Measurements from ENCODE around the gene DYNC1LI2. TPM values are rescaled to one million over a fixed set of nuclear protein-coding genes. Genes with fewer than 3 reads are reported as not detected.
A peak's percentile ranks its signal among the peaks of the same experiment; 100 is the strongest.

The DYNC1LI2 gene
- total RNA-seq, 1 experiment from 2014 or later, result 94.2 TPM

GRCh38 chr16:66750279-66751052 is 943 bp downstream of the DYNC1LI2 start:
- H3K79me1 ChIP-seq (ENCODE audit: insufficient read depth, low read depth, low read length, poor library complexity, severe bottlenecking), result peaks cover 21% of the 10 kb centered on the region
- no peaks in the 10 kb centered on the region; the same call in 1 of the 2 replicates for H3K4me1 ChIP-seq (ENCODE audit: insufficient read depth, low read length)
- peak overlapping the region; percentile 88 for H3K4me2 ChIP-seq (ENCODE audit: insufficient read depth, insufficient read length, low read length)

More at GRCh38 chr16:66750279-66751052, 943 bp downstream of the DYNC1LI2 start:
- peak overlapping the region; percentile 19 to 61 (median 20); a peak in 4 of 7 replicates for H3K27ac Mint-ChIP-seq
- no CpG with 5 or more reads among the region's 12 CpGs for WGBS (ENCODE audit: extremely low coverage, insufficient read length, low lambda C conversion rate)
- Histone ChIP-seq H3K27me3 (ENCODE audit: insufficient read depth, low read length) (no peaks in the 10 kb centered on the region), H3K4ac (ENCODE audit: low read depth, low read length) (no peak overlapping the region; the same call in 1 of the 2 replicates), H3K9ac (ENCODE audit: extremely low read depth, insufficient read length, low read length) (peak overlapping the region; percentile 86), H2AK5ac (ENCODE audit: insufficient read length, low read length) (no peak overlapping the region), H3K18ac (ENCODE audit: insufficient read length, low read depth, low read length) (no peak overlapping the region), H3K14ac (ENCODE audit: insufficient read depth, low read length) (peak overlapping the region; percentile 91), H3K27ac (ENCODE audit: insufficient read length, low read depth, low read length) (no peak overlapping the region), H4K20me1 (ENCODE audit: control insufficient read depth, insufficient read depth, insufficient read length) (peaks cover 5% of the 10 kb centered on the region), H2BK12ac (ENCODE audit: insufficient read length, low read depth, low read length) (no peak overlapping the region), H2AFZ (ENCODE audit: low read length) (no peak overlapping the region), H4K5ac (ENCODE audit: insufficient read length, low read depth, low read length) (peak overlapping the region; percentile 63), H2BK120ac (ENCODE audit: low read depth, low read length, poor library complexity, severe bottlenecking) (no peak overlapping the region), H3K79me2 (ENCODE audit: insufficient read depth, low read length) (peaks cover 20% of the 10 kb centered on the region), H3K23ac (ENCODE audit: insufficient read length, low read depth, low read length) (peak overlapping the region; percentile 6), H4K8ac (replicated peaks; ENCODE audit: insufficient read length, low read depth, low read length) (no peak overlapping the region), H3K23me2 (ENCODE audit: insufficient read length, low read depth, low read length, poor library complexity, severe bottlenecking) (peaks cover 8% of the 10 kb centered on the region), H3K9me3 (ENCODE audit: control insufficient read depth, low read depth, low read length) (no peaks in the 10 kb centered on the region), H3K56ac (ENCODE audit: insufficient read length, low read depth, low read length) (no peak overlapping the region), H2BK15ac (ENCODE audit: low read depth, low read length) (no peak overlapping the region), H2BK20ac (ENCODE audit: low read depth, low read length, poor library complexity, severe bottlenecking) (no peak overlapping the region), H4K91ac (ENCODE audit: insufficient read length, low read depth, low read length) (no peak overlapping the region), H2BK5ac (ENCODE audit: insufficient read length, low read length) (no peak overlapping the region), H3T11ph (ENCODE audit: low read length) (no peak overlapping the region)
- H3K9me3 Mint-ChIP-seq, result no peaks in the 10 kb centered on the region
- H3K36me3 Mint-ChIP-seq (ENCODE audit: insufficient read depth in 1 of 3, low read depth in 3 of 3), result peaks cover 24 to 47% (median 46%) of the 10 kb centered on the region in 3 experiments
- peaks cover 12% of the 10 kb centered on the region for H3K27me3 Mint-ChIP-seq (ENCODE audit: low read depth)
- H3K4me1 Mint-ChIP-seq, result peaks cover 23 to 28% of the 10 kb centered on the region in 2 experiments
- DNase-seq, result no peak
- H3K4me3 Mint-ChIP-seq, result peak overlapping the region; percentile 84 to 93
- TF ChIP-seq CTCF (conservative IDR thresholded peaks at IDR 0.05), result no peak
